Endodermal cell (in vitro differentiated cells): ENCODE results near the gene ZMIZ1. TPM values are rescaled to one million over a fixed set of nuclear protein-coding genes. Genes with fewer than 3 reads are reported as not detected.

ENCODE experiments used
- DNase-seq: peaks from one replicate; pipeline ENCODE4 v3.0.0-alpha.2; 2017
- H3K27ac ChIP-seq: 2 replicates; pipeline ENCODE4 v1.5.1; 2013; ENCODE audit warnings: mild to moderate bottlenecking, low read depth, low read length, moderate library complexity
- H3K27me3 ChIP-seq: 2 replicates; pipeline ENCODE4 v1.6.1; 2013; ENCODE audit warnings: mild to moderate bottlenecking, low read length, moderate library complexity; ENCODE audit not compliant: insufficient read depth, control insufficient read depth, poor library complexity, severe bottlenecking
- H3K36me3 ChIP-seq: 2 replicates; pipeline ENCODE4 v1.7.0; 2013; ENCODE audit warnings: mild to moderate bottlenecking, low read length, moderate library complexity; ENCODE audit not compliant: control insufficient read depth, insufficient read depth
- H3K4me1 ChIP-seq: one replicate; pipeline ENCODE4 v1.7.0; 2013; ENCODE audit warnings: low read length; ENCODE audit not compliant: control insufficient read depth, insufficient read depth
- H3K4me3 ChIP-seq: 2 replicates; pipeline ENCODE4 v1.5.1; 2013; ENCODE audit warnings: mild to moderate bottlenecking, low read length, moderate library complexity
- H3K9ac ChIP-seq: 2 replicates; pipeline ENCODE4 v1.6.1; 2013; ENCODE audit warnings: mild to moderate bottlenecking, low read length, moderate library complexity; ENCODE audit not compliant: poor library complexity, severe bottlenecking; ENCODE audit errors: extremely low read depth
- H3K9me3 ChIP-seq: 2 replicates; pipeline ENCODE4 v1.6.1; 2013; ENCODE audit warnings: mild to moderate bottlenecking, low read length, moderate library complexity; ENCODE audit not compliant: control insufficient read depth
- H3K27ac Mint-ChIP-seq: 2 replicates; pipeline ENCODE4 v1.8.0; 2020; ENCODE audit warnings: mixed read lengths
- H3K27me3 Mint-ChIP-seq: 2 replicates; pipeline ENCODE4 v1.8.0; 2021; ENCODE audit warnings: mild to moderate bottlenecking, mixed read lengths; ENCODE audit not compliant: insufficient read depth
- H3K36me3 Mint-ChIP-seq: 2 replicates; pipeline ENCODE4 v1.8.0; 2020; ENCODE audit warnings: low read depth, mixed read lengths
- H3K4me1 Mint-ChIP-seq: 2 replicates; pipeline ENCODE4 v1.8.0; 2020; ENCODE audit warnings: mixed read lengths
- H3K4me3 Mint-ChIP-seq: 2 replicates; pipeline ENCODE4 v1.8.0; 2020; ENCODE audit warnings: mild to moderate bottlenecking, moderate library complexity, mixed read lengths
- H3K9me3 Mint-ChIP-seq: 2 replicates; pipeline ENCODE4 v1.8.0; 2020; ENCODE audit warnings: mild to moderate bottlenecking, mixed read lengths
- CTCF ChIP-seq: fragments of 200-600 bp; sonication (generic); conservative IDR thresholded peaks from 2 replicates; pipeline ENCODE4 v1.5.0; 2021; ENCODE audit warnings: antibody characterized with exemption, mild to moderate bottlenecking
- WGBS, 2 experiments: methylation state at CpG; one replicate each; pipeline versions ENCODE4 v1.1.5 to v1.1.7; 2013; ENCODE audit warnings: missing lambda C conversion rate in 2 of 2, mixed read lengths in 1 of 2; ENCODE audit not compliant: insufficient coverage in 1 of 2, insufficient read length in 1 of 2; 5-methylcytosine and 5-hydroxymethylcytosine counted together
- total RNA-seq, 2 donors: library from RNA; stranded (reverse); fragmentation: NEBNext Ultra II Directional in 1 of 2; extraction: Animal tissue kit (Norgen Biotek cat#: 25700) in 1 of 2; gene quantifications; 2 replicates in 1 of 2; 3 replicates in 1 of 2; pipeline ENCODE4 v1.2.1, GENCODE V29; 2021

Gene ZMIZ1
- total RNA-seq, 2 donors from 2014 or later: 65.3 to 67.5 TPM

- Mint-ChIP-seq H3K27ac (no peak overlapping the region), H3K36me3 (peaks cover 27% of the 10 kb centered on the region)
- 89 to 95% methylated on average over 3 to 5 of the region's 5 CpGs for WGBS, 2 experiments
Observed at GRCh38 chr10:79119306-79119705, 50.5 kb downstream of the ZMIZ1 start.

GRCh38 chr10:79123547-79123963, 54.8 kb downstream of the ZMIZ1 start:
- Histone ChIP-seq H3K9me3 (no peaks in the 10 kb centered on the region), H3K9ac (no peak overlapping the region), H3K4me1 (peaks cover 8% of the 10 kb centered on the region), H3K27me3 (no peaks in the 10 kb centered on the region), H3K27ac (no peak overlapping the region), H3K36me3 (peaks cover 61% of the 10 kb centered on the region), H3K4me3 (no peak overlapping the region)
- Mint-ChIP-seq H3K27ac (peak overlapping the region; percentile 76), H3K4me3 (no peak overlapping the region), H3K9me3 (no peaks in the 10 kb centered on the region), H3K36me3 (peaks cover 36% of the 10 kb centered on the region), H3K4me1 (peaks cover 21% of the 10 kb centered on the region), H3K27me3 (no peaks in the 10 kb centered on the region)
- DNase-seq: no peak
- 93 to 96% methylated on average over 4 to 8 of the region's 8 CpGs for WGBS, 2 experiments
- TF ChIP-seq CTCF: no peak

More at GRCh38 chr10:79119306-79119705, 50.5 kb downstream of the ZMIZ1 start:
- TF ChIP-seq CTCF: no peak
- H3K4me3 ChIP-seq: no peak overlapping the region
- H3K9ac ChIP-seq: no peak overlapping the region
- no peak overlapping the region for H3K27ac ChIP-seq
- DNase-seq: no peak
- peaks cover 4% of the 10 kb centered on the region for H3K4me1 ChIP-seq
- no peak overlapping the region for H3K4me3 Mint-ChIP-seq
- H3K27me3 Mint-ChIP-seq: no peaks in the 10 kb centered on the region
- peaks cover 47% of the 10 kb centered on the region for H3K36me3 ChIP-seq
- H3K9me3 ChIP-seq: no peaks in the 10 kb centered on the region
- H3K9me3 Mint-ChIP-seq: no peaks in the 10 kb centered on the region
- H3K27me3 ChIP-seq: no peaks in the 10 kb centered on the region
- peaks cover 21% of the 10 kb centered on the region for H3K4me1 Mint-ChIP-seq

- peaks cover 36% of the 10 kb centered on the region for H3K36me3 Mint-ChIP-seq
- no peaks in the 10 kb centered on the region for H3K27me3 ChIP-seq
- H3K4me1 Mint-ChIP-seq: peaks cover 26% of the 10 kb centered on the region
- H3K4me3 ChIP-seq: no peak overlapping the region
- DNase-seq: no peak
- no peaks in the 10 kb centered on the region for H3K27me3 Mint-ChIP-seq
- H3K27ac Mint-ChIP-seq: peak overlapping the region; percentile 39
- no peak for TF ChIP-seq CTCF
- no peak overlapping the region for H3K27ac ChIP-seq
- H3K9ac ChIP-seq: no peak overlapping the region
- no peaks in the 10 kb centered on the region for H3K9me3 ChIP-seq
- H3K4me1 ChIP-seq: peaks cover 13% of the 10 kb centered on the region
- H3K4me3 Mint-ChIP-seq: no peak overlapping the region
- no peaks in the 10 kb centered on the region for H3K9me3 Mint-ChIP-seq
- H3K36me3 ChIP-seq: peaks cover 58% of the 10 kb centered on the region
Observed at GRCh38 chr10:79124066-79124465, 55.3 kb downstream of the ZMIZ1 start.
